Trophoblast cell (in vitro differentiated cells and primary cell): Measurements from ENCODE around the gene PARD3B.

Source experiments
- DNase-seq, 2 donors: peaks; one replicate each; pipeline ENCODE4 v3.0.0-alpha.2; 2016
- H2AFZ ChIP-seq: 2 replicates; pipeline ENCODE4 v1.6.1; 2013; ENCODE audit warnings: low read length, moderate library complexity, mild to moderate bottlenecking; ENCODE audit not compliant: insufficient read depth, poor library complexity
- H2AK5ac ChIP-seq: 2 replicates; pipeline ENCODE4 v1.6.1; 2013; ENCODE audit warnings: mild to moderate bottlenecking, low read length
- H2BK120ac ChIP-seq: 2 replicates; pipeline ENCODE4 v1.6.1; 2013; ENCODE audit warnings: low read length, mild to moderate bottlenecking, moderate library complexity; ENCODE audit not compliant: insufficient read depth, poor library complexity
- H2BK12ac ChIP-seq: 2 replicates; pipeline ENCODE4 v1.6.1; 2013; ENCODE audit warnings: mild to moderate bottlenecking, low read length, moderate library complexity
- H2BK5ac ChIP-seq: 2 replicates; pipeline ENCODE4 v1.6.1; 2013; ENCODE audit warnings: low read length, low read depth, moderate library complexity, mild to moderate bottlenecking; ENCODE audit not compliant: poor library complexity
- H3K14ac ChIP-seq: 2 replicates; pipeline ENCODE4 v1.6.1; 2013; ENCODE audit warnings: mild to moderate bottlenecking, low read length
- H3K18ac ChIP-seq: 2 replicates; pipeline ENCODE4 v1.6.1; 2013; ENCODE audit warnings: mild to moderate bottlenecking, low read length
- H3K23ac ChIP-seq: 2 replicates; pipeline ENCODE4 v1.6.1; 2013; ENCODE audit warnings: low read length
- H3K27ac ChIP-seq: 2 replicates; pipeline ENCODE4 v1.5.1; 2013; ENCODE audit warnings: low read depth, mild to moderate bottlenecking, inconsistent platforms, low read length, moderate library complexity
- H3K27me3 ChIP-seq: 2 replicates; pipeline ENCODE4 v1.6.1; 2013; ENCODE audit warnings: inconsistent platforms, mild to moderate bottlenecking, low read length, moderate library complexity; ENCODE audit not compliant: insufficient read depth
- H3K36me3 ChIP-seq, 2 experiments: 1 replicate in 1 of 2; 2 replicates in 1 of 2; pipeline ENCODE4 v1.6.1; 2013; ENCODE audit warnings: low read length in 2 of 2, mild to moderate bottlenecking in 2 of 2, moderate library complexity in 1 of 2; ENCODE audit not compliant: insufficient read depth in 2 of 2, control insufficient read depth in 1 of 2
- H3K4ac ChIP-seq: 2 replicates; pipeline ENCODE4 v1.6.1; 2013; ENCODE audit warnings: low read depth, mild to moderate bottlenecking, low read length, moderate library complexity
- H3K4me1 ChIP-seq, 2 experiments: 1 replicate in 1 of 2; 2 replicates in 1 of 2; pipeline ENCODE4 v1.6.1; 2013; ENCODE audit warnings: low read length in 2 of 2, mild to moderate bottlenecking in 2 of 2, moderate library complexity in 1 of 2; ENCODE audit not compliant: insufficient read depth in 2 of 2, control insufficient read depth in 1 of 2
- H3K4me2 ChIP-seq: 2 replicates; pipeline ENCODE4 v1.6.1; 2013; ENCODE audit warnings: inconsistent platforms, mild to moderate bottlenecking, low read length, moderate library complexity
- H3K4me3 ChIP-seq: 2 replicates; pipeline ENCODE4 v1.5.1; 2013; ENCODE audit warnings: mild to moderate bottlenecking, low read depth, low read length, inconsistent platforms
- H3K79me1 ChIP-seq: one replicate; pipeline ENCODE4 v1.6.1; 2013; ENCODE audit warnings: low read length
- H3K79me2 ChIP-seq: 2 replicates; pipeline ENCODE4 v1.6.1; 2013; ENCODE audit warnings: low read length, mild to moderate bottlenecking; ENCODE audit not compliant: control insufficient read depth, insufficient read depth, poor library complexity
- H3K9ac ChIP-seq: 2 replicates; pipeline ENCODE4 v1.6.1; 2013; ENCODE audit warnings: mild to moderate bottlenecking, low read length
- H3K9me3 ChIP-seq: 2 replicates; pipeline ENCODE4 v1.6.1; 2013; ENCODE audit warnings: low read depth, mild to moderate bottlenecking, control low read depth, inconsistent platforms, low read length; ENCODE audit not compliant: insufficient read depth
- H4K12ac ChIP-seq: 2 replicates; pipeline ENCODE4 v1.6.1; 2013; ENCODE audit warnings: low read depth, mild to moderate bottlenecking, low read length, moderate library complexity
- H4K8ac ChIP-seq: 2 replicates; pipeline ENCODE4 v1.6.1; 2013; ENCODE audit warnings: low read depth, mild to moderate bottlenecking, low read length, moderate library complexity
- H4K91ac ChIP-seq: one replicate; pipeline ENCODE4 v1.6.1; 2013; ENCODE audit warnings: low read depth, mild to moderate bottlenecking, low read length, moderate library complexity
- WGBS: extraction: QIAGEN DNeasy Blood & Tissue Kit; methylation state at CpG from one replicate; pipeline ENCODE4 v1.1.7; 2013; ENCODE audit warnings: missing lambda C conversion rate; ENCODE audit not compliant: insufficient read length, insufficient coverage; ENCODE audit errors: extremely low coverage; 5-methylcytosine and 5-hydroxymethylcytosine counted together

The PARD3B gene

GRCh38 chr2:205273148-205273547 lies 727.9 kb downstream of the PARD3B start:
- H3K36me3 ChIP-seq, result no peaks in the 10 kb centered on the region
- no peak overlapping the region for H2AK5ac ChIP-seq
- no peak overlapping the region for H3K27ac ChIP-seq
- no peak overlapping the region for H3K9ac ChIP-seq
- no peak overlapping the region for H2BK12ac ChIP-seq
- no CpG with 5 or more reads among the region's 2 CpGs for WGBS
- H2AFZ ChIP-seq, result no peak overlapping the region
- no peak overlapping the region for H4K12ac ChIP-seq
- no peak overlapping the region for H2BK5ac ChIP-seq
- H3K4me3 ChIP-seq, result no peak overlapping the region
- H3K23ac ChIP-seq, result no peak overlapping the region
- no peak overlapping the region for H4K8ac ChIP-seq
- H2BK120ac ChIP-seq, result no peak overlapping the region
- no peaks in the 10 kb centered on the region for H3K4me1 ChIP-seq
- H4K91ac ChIP-seq, result no peak overlapping the region
- DNase-seq, result no peak
- no peak overlapping the region for H3K18ac ChIP-seq
- no peak overlapping the region for H3K14ac ChIP-seq
- H3K79me1 ChIP-seq, result no peaks in the 10 kb centered on the region
- H3K4me2 ChIP-seq, result no peak overlapping the region
- no peaks in the 10 kb centered on the region for H3K79me2 ChIP-seq
- H3K9me3 ChIP-seq, result no peaks in the 10 kb centered on the region
- no peak overlapping the region for H3K4ac ChIP-seq
- no peaks in the 10 kb centered on the region for H3K27me3 ChIP-seq

- Histone ChIP-seq H3K4me3 (no peak overlapping the region), H3K79me2 (no peaks in the 10 kb centered on the region), H2BK5ac (no peak overlapping the region), H4K8ac (no peak overlapping the region), H3K4me1 (no peaks in the 10 kb centered on the region), H3K23ac (no peak overlapping the region), H3K14ac (no peak overlapping the region), H3K36me3 (no peaks in the 10 kb centered on the region), H4K91ac (no peak overlapping the region), H3K4me2 (no peak overlapping the region), H3K9ac (peak overlapping the region; percentile 47), H3K4ac (no peak overlapping the region), H2AFZ (no peak overlapping the region), H2BK12ac (no peak overlapping the region), H3K27me3 (no peaks in the 10 kb centered on the region), H4K12ac (no peak overlapping the region), H3K9me3 (no peaks in the 10 kb centered on the region), H3K79me1 (no peaks in the 10 kb centered on the region), H3K18ac (no peak overlapping the region), H2BK120ac (no peak overlapping the region), H2AK5ac (no peak overlapping the region), H3K27ac (no peak overlapping the region)
- WGBS, result no CpG with 5 or more reads among the region's 3 CpGs
- no peak for DNase-seq
Observed at GRCh38 chr2:205273627-205274026, 728.4 kb downstream of the PARD3B start.

DNA sequence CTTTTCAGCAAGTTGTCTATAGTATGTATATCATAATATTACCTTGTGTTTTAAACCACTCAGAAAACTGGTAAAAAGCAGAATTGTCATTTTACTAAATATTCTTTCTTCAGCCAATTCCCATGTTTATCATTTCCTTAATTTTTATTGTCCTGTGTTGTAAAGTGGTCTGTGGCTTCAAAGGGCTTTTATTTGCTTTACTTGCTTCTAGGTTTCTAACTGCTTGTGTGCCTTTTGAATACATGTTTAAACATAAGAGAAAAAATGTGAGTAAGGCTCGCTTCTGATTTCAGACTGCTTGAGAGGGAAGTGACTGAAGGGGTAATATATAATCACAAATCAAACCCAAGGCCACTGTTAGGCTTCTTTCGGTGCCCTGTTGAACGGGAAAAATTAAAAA lies 729.5 kb downstream of the PARD3B start:
- Histone ChIP-seq H3K9ac (no peak overlapping the region), H2AFZ (no peak overlapping the region), H3K4me3 (no peak overlapping the region), H4K91ac (no peak overlapping the region), H3K79me1 (no peaks in the 10 kb centered on the region), H3K27me3 (no peaks in the 10 kb centered on the region), H3K4me1 (no peaks in the 10 kb centered on the region), H3K4ac (no peak overlapping the region), H3K36me3 (no peaks in the 10 kb centered on the region), H2BK5ac (no peak overlapping the region), H3K18ac (no peak overlapping the region), H2BK120ac (no peak overlapping the region), H3K4me2 (no peak overlapping the region), H3K79me2 (no peaks in the 10 kb centered on the region), H3K9me3 (no peaks in the 10 kb centered on the region), H3K14ac (no peak overlapping the region), H3K23ac (no peak overlapping the region), H3K27ac (no peak overlapping the region), H2AK5ac (no peak overlapping the region), H4K12ac (no peak overlapping the region), H2BK12ac (no peak overlapping the region), H4K8ac (no peak overlapping the region)
- no CpG with 5 or more reads among the region's 3 CpGs for WGBS
- no peak for DNase-seq

DNA sequence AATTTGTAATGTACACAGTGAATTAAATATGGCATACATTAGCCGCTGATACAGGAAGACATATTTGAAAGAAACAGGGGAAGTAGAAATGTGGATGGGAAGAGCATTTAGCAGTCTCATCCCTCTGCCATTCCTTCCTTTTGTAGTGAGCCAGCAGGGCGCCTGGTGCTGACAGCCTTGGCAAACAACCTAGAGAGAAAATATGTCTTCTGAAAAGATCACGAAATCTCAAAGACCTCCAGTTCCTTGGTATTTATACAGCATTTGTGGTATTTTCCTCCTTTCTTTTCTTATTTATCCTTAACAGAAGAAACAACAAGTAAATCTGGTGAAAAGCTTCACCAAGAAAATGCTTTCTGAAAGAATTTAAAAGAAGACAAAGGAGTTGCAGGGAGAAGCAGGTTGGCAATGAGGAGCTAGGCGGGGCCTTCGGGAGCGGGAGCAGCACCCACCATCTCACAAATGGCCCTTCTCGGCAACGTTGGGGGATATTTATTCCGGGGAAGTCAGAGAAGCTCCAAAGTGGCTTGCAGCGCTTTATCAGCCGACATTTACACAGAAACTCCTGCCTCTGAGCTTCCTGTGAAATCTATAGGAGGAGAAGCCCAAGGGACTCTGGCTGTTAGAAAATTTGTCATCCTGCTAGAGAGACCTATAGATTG lies 731.0 kb downstream of the PARD3B start:
- no peak overlapping the region for H3K14ac ChIP-seq
- no peaks in the 10 kb centered on the region for H3K9me3 ChIP-seq
- no peaks in the 10 kb centered on the region for H3K79me2 ChIP-seq
- H2AFZ ChIP-seq, result no peak overlapping the region
- no peaks in the 10 kb centered on the region for H3K4me1 ChIP-seq
- no peak overlapping the region for H3K27ac ChIP-seq
- DNase-seq, result no peak
- no peak overlapping the region for H3K9ac ChIP-seq
- H4K91ac ChIP-seq, result no peak overlapping the region
- H3K27me3 ChIP-seq, result no peaks in the 10 kb centered on the region
- no peak overlapping the region for H2BK120ac ChIP-seq
- no peaks in the 10 kb centered on the region for H3K79me1 ChIP-seq
- H2AK5ac ChIP-seq, result no peak overlapping the region
- H3K4me3 ChIP-seq, result no peak overlapping the region
- H2BK12ac ChIP-seq, result no peak overlapping the region
- H3K18ac ChIP-seq, result no peak overlapping the region
- no peak overlapping the region for H4K8ac ChIP-seq
- no CpG with 5 or more reads among the region's 11 CpGs for WGBS
- no peak overlapping the region for H3K4me2 ChIP-seq
- H3K36me3 ChIP-seq, result no peaks in the 10 kb centered on the region
- H2BK5ac ChIP-seq, result no peak overlapping the region
- H4K12ac ChIP-seq, result no peak overlapping the region
- no peak overlapping the region for H3K4ac ChIP-seq
- no peak overlapping the region for H3K23ac ChIP-seq
